GM19025 (cell line): ENCODE data around the gene APBB2.

ENCODE experiments used
- ATAC-seq: cut with Tn5 transposase; IDR thresholded peaks from one replicate; pipeline ENCODE4 v1.9.1; 2021; ENCODE audit warnings: mild to moderate bottlenecking, low read depth, moderate library complexity; ENCODE audit not compliant: unreplicated experiment

Gene APBB2

GRCh38 chr4:40881851-40882250 lies 332.5 kb downstream of the APBB2 start:
- no peak for ATAC-seq

- ATAC-seq, result no peak
These were observed 333.2 kb downstream of the APBB2 start for GRCh38 chr4:40881096-40881495.

- no peak for ATAC-seq
These were observed 335.7 kb downstream of the APBB2 start for GRCh38 chr4:40878548-40879055.

- ATAC-seq, result no peak
These were observed 337.3 kb downstream of the APBB2 start for GRCh38 chr4:40877081-40877480.

- peak; percentile 64 for ATAC-seq
These were observed 338.7 kb downstream of the APBB2 start for GRCh38 chr4:40875507-40876150.

GRCh38 chr4:40874901-40875300 lies 339.4 kb downstream of the APBB2 start:
- no peak for ATAC-seq

GRCh38 chr4:40874331-40874730 lies 340.0 kb downstream of the APBB2 start:
- no peak for ATAC-seq

GRCh38 chr4:40871695-40872250 lies 342.6 kb downstream of the APBB2 start:
- no peak for ATAC-seq

GRCh38 chr4:40870150-40870549 lies 344.2 kb downstream of the APBB2 start:
- no peak for ATAC-seq

- ATAC-seq, result no peak
These were observed 348.6 kb downstream of the APBB2 start for GRCh38 chr4:40865696-40866095.

GRCh38 chr4:40864531-40864930 lies 349.8 kb downstream of the APBB2 start:
- ATAC-seq, result no peak

GRCh38 chr4:40858962-40859361 lies 355.4 kb downstream of the APBB2 start:
- no peak for ATAC-seq

- ATAC-seq, result no peak
These were observed 356.4 kb downstream of the APBB2 start for GRCh38 chr4:40857956-40858355.

- ATAC-seq, result peak; percentile 93
These were observed 357.4 kb downstream of the APBB2 start for GRCh38 chr4:40856840-40857362.

GRCh38 chr4:40856277-40856839 lies 358.0 kb downstream of the APBB2 start:
- no peak for ATAC-seq

GRCh38 chr4:40850496-40850895 lies 363.8 kb downstream of the APBB2 start:
- ATAC-seq, result no peak

GRCh38 chr4:40848940-40849339 lies 365.4 kb downstream of the APBB2 start:
- ATAC-seq, result no peak

GRCh38 chr4:40848251-40848650 lies 366.1 kb downstream of the APBB2 start:
- no peak for ATAC-seq

- no peak for ATAC-seq
These were observed 367.8 kb downstream of the APBB2 start for GRCh38 chr4:40846532-40846931.

- no peak for ATAC-seq
These were observed 369.0 kb downstream of the APBB2 start for GRCh38 chr4:40845154-40845835.

- no peak for ATAC-seq
These were observed 370.1 kb downstream of the APBB2 start for GRCh38 chr4:40844261-40844660.
